HEK293 (cell line): ENCODE measurements around the gene SLC6A6.
A peak's percentile ranks its signal among the peaks of the same experiment; 100 is the strongest.

Experiments used
- CTCF ChIA-PET: fragments of 350-600 bp; formaldehyde crosslinking; extraction: SDS; loops from one replicate; lab custom pipeline; 2021; ENCODE audit warnings: antibody characterized with exemption; lab: Yijun Ruan, JAX
- POLR2A ChIA-PET: fragments of 300-600 bp; formaldehyde crosslinking; extraction: SDS; loops from one replicate; lab custom pipeline; 2020; ENCODE audit warnings: antibody characterized with exemption, inconsistent platforms; lab: Yijun Ruan, JAX
- H3K27ac ChIP-seq: fragments of 200-500 bp; sonication (Bioruptor generic); 2 replicates; pipeline ENCODE4 v1.5.1; 2014; ENCODE audit warnings: low read depth, low read length, control low read depth, inconsistent platforms; ENCODE audit errors: extremely low read depth
- H3K36me3 ChIP-seq, 2 experiments: fragments of 200-500 bp in 1 of 2; sonication (Bioruptor generic) in 1 of 2; 1 replicate in 1 of 2; 2 replicates in 1 of 2; pipeline ENCODE4 v1.5.1; 2014 to 2017; ENCODE audit warnings: inconsistent platforms in 2 of 2, low read length in 2 of 2; ENCODE audit not compliant: control insufficient read depth in 2 of 2, insufficient read depth in 1 of 2
- H3K4me1 ChIP-seq: fragments of 200-500 bp; sonication (Bioruptor generic); 2 replicates; pipeline ENCODE4 v1.5.1; 2014; ENCODE audit warnings: mild to moderate bottlenecking, low read length, inconsistent platforms; ENCODE audit not compliant: control insufficient read depth, insufficient read depth
- H3K4me3 ChIP-seq: 2 replicates; pipeline ENCODE4 v1.5.1; 2011; ENCODE audit warnings: low read depth, mild to moderate bottlenecking, control low read depth, low read length, moderate library complexity
- H3K9me3 ChIP-seq: fragments of 200-500 bp; sonication (Bioruptor generic); 2 replicates; pipeline ENCODE4 v1.5.1; 2014; ENCODE audit warnings: low read depth, low read length, inconsistent platforms; ENCODE audit not compliant: control insufficient read depth, insufficient read depth
- BCL6B ChIP-seq: fragments of 450-650 bp; formaldehyde crosslinking; IDR thresholded peaks from 2 replicates; pipeline ENCODE4 v1.5.1; 2017; ENCODE audit warnings: missing biosample characterization, missing genetic modification characterization
- FEZF1 ChIP-seq: fragments of 450-650 bp; formaldehyde crosslinking; IDR thresholded peaks from 2 replicates; pipeline ENCODE4 v1.5.1; 2016; ENCODE audit warnings: missing biosample characterization, missing genetic modification characterization
- HOXD13 ChIP-seq: sonication (generic); formaldehyde crosslinking; IDR thresholded peaks from 2 replicates; pipeline ENCODE4 v1.8.0; 2022; ENCODE audit warnings: missing genetic modification reagents, borderline replicate concordance
- KLF17 ChIP-seq: fragments of 450-650 bp; formaldehyde crosslinking; IDR thresholded peaks from 2 replicates; pipeline ENCODE4 v1.5.1; 2016; ENCODE audit warnings: missing biosample characterization, missing genetic modification characterization
- PATZ1 ChIP-seq: fragments of 450-650 bp; formaldehyde crosslinking; IDR thresholded peaks from 2 replicates; pipeline ENCODE4 v1.5.1; 2016; ENCODE audit warnings: missing biosample characterization, missing genetic modification characterization
- PRDM2 ChIP-seq: fragments of 450-650 bp; formaldehyde crosslinking; IDR thresholded peaks from 2 replicates; pipeline ENCODE4 v1.5.1; 2016; ENCODE audit warnings: missing biosample characterization, missing genetic modification characterization, borderline replicate concordance
- SCRT2 ChIP-seq: fragments of 450-650 bp; formaldehyde crosslinking; IDR thresholded peaks from 2 replicates; pipeline ENCODE4 v1.5.1; 2016; ENCODE audit warnings: missing biosample characterization, missing genetic modification characterization
- ZNF133 ChIP-seq: fragments of 450-650 bp; formaldehyde crosslinking; IDR thresholded peaks from 2 replicates; pipeline ENCODE4 v1.5.1; 2016; ENCODE audit warnings: missing biosample characterization, missing genetic modification characterization
- ZNF157 ChIP-seq: fragments of 450-650 bp; formaldehyde crosslinking; IDR thresholded peaks from 2 replicates; pipeline ENCODE4 v1.5.1; 2016; ENCODE audit warnings: missing biosample characterization, missing genetic modification characterization
- ZNF16 ChIP-seq: fragments of 450-650 bp; formaldehyde crosslinking; IDR thresholded peaks from 2 replicates; pipeline ENCODE4 v1.5.1; 2016; ENCODE audit warnings: low read depth, missing biosample characterization, missing genetic modification characterization
- ZNF175 ChIP-seq: fragments of 450-650 bp; formaldehyde crosslinking; IDR thresholded peaks from 2 replicates; pipeline ENCODE4 v1.5.1; 2016; ENCODE audit warnings: missing biosample characterization, missing genetic modification characterization
- ZNF354C ChIP-seq: fragments of 450-650 bp; formaldehyde crosslinking; IDR thresholded peaks from 2 replicates; pipeline ENCODE4 v1.5.1; 2016; ENCODE audit warnings: missing biosample characterization, missing genetic modification characterization, low read depth, borderline replicate concordance
- ZNF416 ChIP-seq: fragments of 450-650 bp; formaldehyde crosslinking; IDR thresholded peaks from 2 replicates; pipeline ENCODE4 v1.5.1; 2016; ENCODE audit warnings: missing biosample characterization, missing genetic modification characterization
- ZNF488 ChIP-seq: fragments of 450-650 bp; formaldehyde crosslinking; IDR thresholded peaks from 2 replicates; pipeline ENCODE4 v1.5.1; 2016; ENCODE audit warnings: missing biosample characterization, missing genetic modification characterization
- ZNF558 ChIP-seq: fragments of 450-650 bp; formaldehyde crosslinking; IDR thresholded peaks from 2 replicates; pipeline ENCODE4 v1.5.1; 2016; ENCODE audit warnings: missing biosample characterization, missing genetic modification characterization
- ZNF580 ChIP-seq: fragments of 450-650 bp; formaldehyde crosslinking; IDR thresholded peaks from 2 replicates; pipeline ENCODE4 v1.5.1; 2016; ENCODE audit warnings: missing biosample characterization, missing genetic modification characterization
- ZNF670 ChIP-seq: fragments of 450-650 bp; formaldehyde crosslinking; IDR thresholded peaks from 2 replicates; pipeline ENCODE4 v1.5.1; 2016; ENCODE audit warnings: missing biosample characterization, missing genetic modification characterization, low read depth
- ZNF768 ChIP-seq: fragments of 450-650 bp; formaldehyde crosslinking; IDR thresholded peaks from 2 replicates; pipeline ENCODE4 v1.5.1; 2018; ENCODE audit warnings: missing biosample characterization, mild to moderate bottlenecking, missing genetic modification characterization
- ZNF776 ChIP-seq: fragments of 450-650 bp; formaldehyde crosslinking; IDR thresholded peaks from 2 replicates; pipeline ENCODE4 v1.5.0; 2017; ENCODE audit warnings: missing biosample characterization, missing genetic modification characterization, borderline replicate concordance

SLC6A6 gene

GRCh38 chr3:14422016-14422963 is 19.9 kb downstream of the SLC6A6 start (continued):
- TF ChIP-seq PRDM2 (tag by site-specific recombination) (no peak), ZNF157 (tag by site-specific recombination) (no peak), SCRT2 (no peak)

GRCh38 chr3:14423197-14423743 is 20.9 kb downstream of the SLC6A6 start:
- H3K27ac ChIP-seq: no peak overlapping the region
- H3K4me3 ChIP-seq: no peak overlapping the region
- TF ChIP-seq ZNF133 (tag by site-specific recombination) (no peak), ZNF558 (tag by site-specific recombination) (no peak), KLF17 (tag by site-specific recombination) (0 out of 2 replicates have a peak, but pooled peaks have one; percentile 51), ZNF175 (tag by site-specific recombination) (no peak), ZNF670 (tag by site-specific recombination) (no peak), ZNF768 (tag by site-specific recombination) (peak; percentile 94), ZNF580 (peak; percentile 13; the same call in 1 of the 2 replicates), FEZF1 (tag by site-specific recombination) (no peak)
- POLR2A ChIA-PET: no interaction called here
- CTCF ChIA-PET: interaction anchor here (0.9 kb wide), 1 partner anchor 9 kb away, joined by 4 read pairs; no protein-coding TSS in a partner anchor
- no peaks in the 10 kb centered on the region for H3K4me1 ChIP-seq
- no peaks in the 10 kb centered on the region for H3K9me3 ChIP-seq
- H3K36me3 ChIP-seq: peaks cover 0 to 3% of the 10 kb centered on the region in 2 experiments; a peak in 1 of 3 replicates

GRCh38 chr3:14423963-14424362 is 21.6 kb downstream of the SLC6A6 start:
- no peak overlapping the region for H3K27ac ChIP-seq
- POLR2A ChIA-PET: interaction anchor here (1.1 kb wide), 1 partner anchor 245 kb away, joined by 4 read pairs; the partner anchor contains the start of gene LSM3
- TF ChIP-seq ZNF488 (no peak), BCL6B (no peak), ZNF133 (tag by site-specific recombination) (no peak), HOXD13 (CRISPR knock-in tag) (no peak), PATZ1 (no peak), ZNF776 (tag by site-specific recombination) (no peak), ZNF16 (tag by site-specific recombination) (no peak), ZNF416 (tag by site-specific recombination) (no peak), ZNF354C (tag by site-specific recombination) (no peak)

More at GRCh38 chr3:14423963-14424362, 21.6 kb downstream of the SLC6A6 start:
- H3K4me3 ChIP-seq: no peak overlapping the region
- peaks cover 0 to 3% of the 10 kb centered on the region in 2 experiments; a peak in 1 of 3 replicates for H3K36me3 ChIP-seq
- CTCF ChIA-PET: interaction anchor here (0.9 kb wide), 1 partner anchor 10 kb away, joined by 4 read pairs; no protein-coding TSS in a partner anchor
- H3K4me1 ChIP-seq: no peaks in the 10 kb centered on the region
- no peaks in the 10 kb centered on the region for H3K9me3 ChIP-seq
